NCI-H524 (cell line): ENCODE measurements around the gene CSNK2A1.

Experiments used
- DNase-seq, 2 experiments: peaks; one replicate each; lab custom pipeline; 2025; lab: John Stamatoyannopoulos, UW

Gene CSNK2A1

DNA sequence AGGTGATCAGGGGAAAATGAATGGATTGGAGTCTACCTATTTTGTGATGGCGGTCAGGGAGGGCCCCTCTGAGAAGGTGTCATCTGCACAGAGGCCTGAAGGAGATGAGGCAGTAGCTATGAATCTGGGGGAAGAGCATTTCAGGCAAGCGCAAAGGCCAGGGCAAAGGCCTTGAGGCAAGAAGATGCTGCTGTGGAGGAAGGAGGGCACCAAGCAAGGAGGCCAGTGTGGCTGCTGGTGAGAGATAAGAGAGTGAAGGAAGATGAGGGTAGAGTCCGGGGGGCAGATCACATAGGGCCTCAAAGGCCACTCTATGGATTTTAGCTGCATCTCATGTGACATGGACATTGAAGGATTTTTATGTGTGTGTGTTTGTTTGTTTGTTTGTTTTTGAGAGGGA is 20.6 kb upstream of the CSNK2A1 start:
- DNase-seq: no peak

DNA sequence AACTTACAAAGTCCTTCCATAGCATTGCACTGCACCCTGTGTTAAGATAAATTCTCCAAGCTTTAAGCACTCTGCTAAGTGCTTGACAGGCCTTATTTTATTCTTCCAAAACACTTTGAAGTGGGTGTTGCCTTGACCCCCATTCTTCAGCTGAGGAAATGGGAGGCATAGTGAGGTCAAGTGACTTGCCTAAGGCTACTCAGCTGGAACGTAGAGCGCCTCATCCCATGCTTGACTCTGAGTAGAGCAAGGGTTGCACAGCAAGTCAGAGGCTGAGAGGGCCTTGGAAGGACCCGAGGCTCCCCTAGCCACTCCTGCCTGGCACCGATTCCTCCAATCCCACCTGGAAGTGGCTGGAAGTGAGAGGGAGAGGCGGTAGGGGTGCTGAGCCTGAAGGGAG is 19.6 kb upstream of the CSNK2A1 start:
- no peak for DNase-seq

DNA sequence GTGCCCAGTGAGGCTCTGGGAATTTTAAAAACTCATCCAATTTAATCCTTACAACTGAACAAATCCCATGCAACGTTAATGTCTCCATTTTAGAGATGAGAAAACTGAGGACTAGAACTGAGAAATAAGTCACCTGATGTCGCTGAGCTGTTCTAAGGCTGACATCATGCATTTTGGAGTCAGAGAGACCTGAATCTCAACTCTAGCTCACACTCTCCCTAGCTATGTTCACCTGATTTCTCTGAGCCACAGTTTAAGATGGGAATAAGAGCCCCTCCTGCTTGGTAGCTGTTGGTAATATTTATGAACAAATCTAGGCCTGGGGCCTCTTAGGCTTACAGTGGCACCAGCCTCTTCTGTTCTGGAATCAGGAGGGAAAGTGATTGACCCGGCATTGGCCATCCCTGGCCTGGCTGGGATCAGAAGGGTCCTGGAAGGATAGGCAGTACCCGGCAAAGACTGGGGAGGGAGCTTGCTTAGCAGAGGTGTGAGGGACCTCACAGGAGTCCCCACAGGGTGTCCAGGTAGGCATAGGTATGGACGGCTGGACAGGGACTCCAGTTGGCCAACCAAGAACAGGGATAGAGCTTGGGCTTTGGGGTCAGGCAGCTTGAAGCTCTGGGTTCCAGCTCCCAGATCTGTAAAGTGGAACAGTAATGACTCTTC is 18.8 kb upstream of the CSNK2A1 start:
- no peak for DNase-seq

DNA sequence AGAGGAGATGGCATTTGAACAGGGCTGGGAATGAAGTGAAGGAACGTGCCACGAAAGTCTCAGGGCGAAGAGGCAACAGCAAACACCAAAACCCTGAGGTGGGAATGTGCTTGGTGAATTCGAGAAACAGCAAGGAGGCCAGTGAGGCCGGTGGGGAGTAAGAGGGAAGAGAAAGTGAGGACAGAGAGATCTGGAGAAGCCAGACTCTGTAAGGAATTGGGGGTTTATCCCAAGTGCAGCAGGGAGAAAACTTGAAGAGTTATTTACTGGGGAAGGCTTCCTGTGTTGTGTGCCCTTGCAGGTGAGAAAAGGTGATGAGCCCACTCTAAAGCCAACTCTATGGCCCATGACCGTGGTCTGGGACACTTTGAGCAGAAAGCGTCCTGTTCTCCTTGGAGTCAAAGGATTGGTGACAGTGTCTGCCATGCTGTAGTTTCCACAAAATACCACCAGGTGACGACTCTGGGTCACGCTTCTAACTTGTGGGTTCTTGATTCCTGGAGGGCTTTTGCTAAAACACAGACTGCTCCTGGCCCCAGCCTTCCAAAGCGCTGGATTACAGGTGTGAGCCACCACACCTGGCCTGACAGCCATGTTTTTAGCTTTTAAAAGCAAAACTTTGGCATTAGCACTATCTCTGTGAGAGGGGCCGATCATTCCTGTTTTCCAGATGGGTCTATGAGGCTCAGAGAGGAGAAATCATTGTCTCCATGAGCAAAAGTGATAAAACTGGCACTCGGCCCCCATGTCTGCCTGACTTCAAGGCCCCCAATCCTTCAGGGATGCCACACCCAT is 18.0 kb upstream of the CSNK2A1 start:
- DNase-seq: peak; percentile 81 to 89

DNA sequence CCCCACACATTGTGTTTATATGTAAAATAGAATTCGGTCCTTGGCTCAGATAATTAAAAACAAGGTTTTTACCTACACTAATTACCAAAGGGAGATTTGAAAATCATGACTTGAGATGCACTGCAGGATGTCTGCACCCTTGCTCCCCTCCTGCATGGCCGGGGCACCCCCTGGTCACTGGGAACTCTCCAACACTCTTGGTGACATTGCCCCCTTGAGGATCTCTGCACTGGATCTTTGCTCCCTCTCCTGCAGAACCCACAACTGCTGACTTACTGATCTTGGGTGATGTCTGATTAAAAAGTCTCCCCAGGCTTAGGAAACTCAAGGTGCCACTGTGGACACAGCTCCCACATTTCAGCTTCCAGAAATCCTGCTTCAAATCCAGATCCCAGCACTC is 17.1 kb upstream of the CSNK2A1 start:
- DNase-seq: peak in 1 of 2 experiments; percentile 17

DNA sequence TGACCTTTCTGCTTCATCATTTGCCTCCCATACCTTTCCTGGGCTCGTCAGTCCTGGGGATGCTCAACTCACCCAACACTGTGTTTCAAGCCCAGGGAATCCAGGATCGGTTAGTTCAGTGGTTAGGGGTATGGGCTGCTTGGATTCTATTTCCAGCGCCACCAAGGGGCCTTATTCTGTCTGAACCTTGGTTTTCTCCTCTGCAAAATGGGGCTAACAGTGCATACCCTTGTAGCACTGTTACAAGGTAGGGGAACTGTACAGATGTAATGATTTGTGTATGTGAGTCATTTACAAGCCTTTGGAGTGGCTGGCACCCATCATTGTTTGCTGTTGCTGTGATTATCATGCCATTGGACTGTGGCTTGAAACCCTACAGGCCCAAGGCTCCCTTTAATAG is 14.5 kb upstream of the CSNK2A1 start:
- no peak for DNase-seq

DNA sequence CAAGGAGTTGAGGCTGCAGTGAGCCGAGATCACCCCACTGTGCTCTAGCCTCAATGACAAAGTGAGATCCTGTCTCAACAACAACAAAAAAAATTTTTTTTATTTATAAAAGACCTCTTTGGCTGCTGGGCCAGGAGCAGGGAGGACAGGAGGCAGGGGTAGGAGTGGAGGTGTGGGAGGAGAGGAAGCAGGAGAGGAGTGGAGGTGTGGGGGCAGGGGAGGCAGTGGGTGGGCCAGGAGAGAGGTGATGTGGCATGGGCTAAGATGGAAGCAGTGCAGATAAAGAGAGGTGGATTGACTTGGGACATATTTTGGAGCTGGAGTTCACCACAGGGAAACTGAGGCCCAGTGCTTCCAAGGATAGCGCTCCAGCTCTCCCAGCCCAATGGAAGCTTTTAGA is 13.4 kb upstream of the CSNK2A1 start:
- no peak for DNase-seq

DNA sequence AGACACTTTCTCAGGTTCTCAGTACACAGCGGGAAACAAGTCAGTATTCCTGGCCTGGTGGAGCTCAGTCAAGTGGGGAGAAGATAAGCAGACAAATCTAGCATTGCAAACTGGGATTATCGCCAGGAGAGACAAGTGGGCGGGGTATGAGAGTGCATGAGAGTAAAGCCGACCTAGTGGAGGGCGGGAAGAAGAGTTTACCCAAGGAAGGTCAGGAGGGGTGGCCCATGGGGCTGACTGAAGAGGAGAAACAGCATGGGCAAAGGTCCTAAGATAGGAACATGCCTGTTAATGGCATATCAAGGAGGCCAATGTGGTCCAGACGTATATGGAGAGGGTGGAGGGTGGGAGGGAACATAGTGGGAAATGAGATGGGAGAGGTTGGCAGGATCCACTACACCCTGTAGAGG is 12.4 kb upstream of the CSNK2A1 start:
- DNase-seq: peak; percentile 40

DNA sequence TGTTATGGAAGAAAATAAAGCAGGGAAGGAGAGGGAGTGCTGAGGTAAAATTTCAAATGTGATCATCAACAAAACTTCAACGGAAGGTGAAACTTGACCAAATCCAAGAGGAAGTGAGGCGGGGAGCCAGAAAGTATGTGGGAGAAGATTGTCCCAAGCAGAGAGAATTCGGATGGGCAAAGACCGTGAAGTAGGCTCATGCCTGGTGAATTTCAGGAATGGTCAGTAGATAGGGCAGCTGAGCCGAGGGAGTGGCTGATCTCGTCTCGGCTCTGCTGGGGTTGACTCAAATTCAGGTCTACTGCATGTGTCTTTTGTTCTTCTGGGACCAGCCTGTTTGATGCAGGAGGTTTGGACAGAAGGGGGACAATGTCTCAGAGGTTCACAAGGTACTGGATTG is 7.0 kb upstream of the CSNK2A1 start:
- no peak for DNase-seq

DNA sequence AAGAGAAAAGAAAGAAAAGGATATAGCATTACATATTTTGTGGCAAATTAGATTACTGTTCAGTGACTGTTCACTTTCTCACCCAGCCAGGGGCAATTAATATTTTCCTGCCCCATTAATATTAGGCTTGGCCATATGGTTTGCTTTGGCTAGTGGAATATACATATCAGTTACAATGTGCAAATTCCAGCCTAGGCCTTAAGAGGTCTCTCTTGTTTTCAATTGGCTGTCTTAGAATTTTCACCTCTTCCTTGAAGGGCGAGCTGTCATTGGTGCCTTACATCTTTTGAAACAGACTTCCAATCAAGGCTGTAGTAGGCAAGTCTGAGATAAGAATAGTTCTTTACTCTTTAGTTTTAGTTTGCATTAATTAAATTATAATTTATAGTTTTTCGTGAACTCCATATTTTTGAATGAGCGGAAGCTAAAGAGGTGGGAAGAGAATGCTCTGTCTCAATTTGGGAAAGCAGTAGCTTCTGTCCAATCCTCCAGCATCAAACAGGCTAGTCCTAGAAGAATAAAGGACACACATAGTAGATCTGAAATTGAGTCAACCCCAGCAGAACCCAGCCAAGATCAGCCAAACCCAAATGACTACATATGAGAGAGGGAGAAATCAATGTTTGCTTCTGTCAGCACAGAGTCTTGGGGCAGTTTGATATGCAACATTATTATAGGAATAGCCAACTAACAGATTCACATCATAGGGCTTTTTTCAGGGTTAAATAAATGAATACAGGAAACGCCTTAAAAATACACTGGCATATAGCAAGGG is 6.3 kb upstream of the CSNK2A1 start:
- DNase-seq: peak; percentile 51 to 82

DNA sequence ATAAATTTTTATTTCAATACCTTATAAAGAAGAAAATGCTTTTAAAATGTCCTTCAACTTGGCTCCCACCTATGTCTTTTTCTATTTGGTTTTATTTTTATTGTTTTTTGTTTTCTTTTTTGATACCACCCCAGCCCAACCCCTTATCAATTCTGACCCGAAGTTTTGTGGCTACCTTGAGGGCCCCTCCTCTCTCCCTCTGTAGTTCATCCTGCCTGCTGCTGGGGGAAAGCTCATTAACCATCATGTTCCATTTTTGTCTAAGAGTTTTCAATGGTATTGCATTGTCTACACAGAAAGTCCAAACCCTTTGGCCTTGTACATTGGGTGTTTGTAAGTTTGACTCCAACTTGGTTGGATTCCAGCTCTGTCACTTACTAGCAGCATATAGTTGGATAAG is 5.3 kb upstream of the CSNK2A1 start:
- DNase-seq: no peak

DNA sequence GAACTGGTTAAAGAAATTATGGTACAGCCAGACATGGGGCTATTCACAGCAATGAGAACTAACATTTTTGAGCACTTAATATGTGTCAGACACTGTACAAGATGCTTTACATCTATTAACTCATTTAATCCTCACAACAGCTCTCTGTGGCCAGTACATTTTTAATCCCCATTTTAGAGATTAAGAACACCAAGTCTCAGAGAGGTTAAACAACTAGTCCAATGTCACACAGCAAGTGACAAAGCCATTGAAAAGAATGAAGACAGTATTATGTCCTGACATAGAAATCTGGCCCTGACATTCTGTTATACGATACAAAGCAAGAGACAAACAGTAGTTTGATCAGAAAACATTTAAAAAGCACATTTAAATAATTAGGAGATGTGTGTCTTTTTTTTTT is 3.8 kb upstream of the CSNK2A1 start:
- DNase-seq: no peak

DNA sequence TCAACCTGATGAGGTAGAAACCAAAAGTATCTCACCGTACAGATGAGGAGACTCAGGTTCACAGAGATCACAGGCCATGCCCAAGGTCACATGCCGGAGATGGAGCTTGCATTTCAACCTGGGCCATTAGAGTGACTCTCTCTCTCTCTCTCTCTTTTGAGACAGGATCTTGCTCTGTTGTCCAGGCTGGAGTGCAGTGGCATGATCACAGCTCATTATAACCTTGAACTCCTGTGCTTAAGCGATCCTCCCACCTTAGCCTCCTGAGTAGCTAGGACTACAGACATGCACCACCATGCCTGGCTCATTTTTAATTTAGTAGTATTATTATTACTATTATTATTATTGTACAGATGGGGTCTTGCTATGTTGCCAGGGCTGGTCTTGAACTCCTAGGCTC is 2.8 kb upstream of the CSNK2A1 start:
- DNase-seq: no peak

DNA sequence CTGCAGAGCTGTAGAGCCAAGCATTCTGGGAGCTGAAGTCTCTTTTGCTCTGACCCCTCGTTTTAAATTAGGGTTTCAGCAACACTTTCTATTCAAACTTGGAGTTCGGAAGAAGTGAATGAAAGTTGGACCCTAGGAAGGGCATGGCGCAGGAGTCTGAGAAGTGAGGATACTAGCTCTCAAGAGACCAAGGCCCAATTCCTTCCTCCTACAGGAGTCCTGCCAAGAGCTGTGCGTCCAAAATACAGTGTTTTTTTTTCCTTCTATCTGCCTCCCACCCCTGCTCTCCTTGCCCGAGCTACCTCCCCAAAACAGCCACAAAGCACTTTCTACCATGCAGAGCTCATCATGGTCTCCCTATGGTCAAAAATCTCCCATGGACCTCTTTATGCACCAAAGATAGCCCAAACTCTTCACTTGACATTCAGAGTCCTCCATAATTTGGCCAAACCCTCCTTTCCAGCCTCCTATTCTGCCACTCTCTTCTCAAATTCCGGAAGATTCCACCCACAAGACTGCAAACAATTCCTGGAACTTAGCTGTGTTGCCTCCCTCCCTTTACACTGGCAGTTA is 649 bp upstream of the CSNK2A1 start:
- DNase-seq: no peak

DNA sequence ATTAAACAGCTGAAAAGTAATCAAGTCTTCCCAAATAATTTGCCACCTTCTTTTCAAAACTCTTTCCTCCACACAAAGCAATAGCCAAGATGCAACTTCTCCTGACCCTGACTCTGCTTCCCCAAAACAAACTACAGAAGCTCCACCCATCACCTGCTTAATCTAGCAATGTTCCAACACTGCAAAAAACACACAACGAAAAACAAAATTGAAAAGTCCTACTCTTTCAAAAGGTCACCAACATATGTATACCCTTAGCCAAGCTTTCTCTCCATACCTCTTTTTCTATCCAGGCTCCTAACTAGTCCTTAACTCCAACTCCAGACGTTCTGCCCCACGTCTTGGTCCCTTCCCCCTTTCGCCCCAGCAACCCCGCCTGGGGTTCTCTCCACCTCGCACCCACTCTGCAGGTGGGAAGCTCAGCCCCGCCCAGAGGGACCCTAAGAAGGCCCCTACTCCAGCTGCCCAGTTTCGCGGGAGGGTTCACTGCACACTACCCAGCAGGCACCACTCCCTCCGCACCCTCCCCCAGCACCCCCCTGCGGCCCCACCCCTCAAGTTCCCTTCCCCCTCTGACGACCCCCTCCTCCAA is 717 bp downstream of the CSNK2A1 start:
- DNase-seq: peak in 1 of 2 experiments; percentile 54

DNA sequence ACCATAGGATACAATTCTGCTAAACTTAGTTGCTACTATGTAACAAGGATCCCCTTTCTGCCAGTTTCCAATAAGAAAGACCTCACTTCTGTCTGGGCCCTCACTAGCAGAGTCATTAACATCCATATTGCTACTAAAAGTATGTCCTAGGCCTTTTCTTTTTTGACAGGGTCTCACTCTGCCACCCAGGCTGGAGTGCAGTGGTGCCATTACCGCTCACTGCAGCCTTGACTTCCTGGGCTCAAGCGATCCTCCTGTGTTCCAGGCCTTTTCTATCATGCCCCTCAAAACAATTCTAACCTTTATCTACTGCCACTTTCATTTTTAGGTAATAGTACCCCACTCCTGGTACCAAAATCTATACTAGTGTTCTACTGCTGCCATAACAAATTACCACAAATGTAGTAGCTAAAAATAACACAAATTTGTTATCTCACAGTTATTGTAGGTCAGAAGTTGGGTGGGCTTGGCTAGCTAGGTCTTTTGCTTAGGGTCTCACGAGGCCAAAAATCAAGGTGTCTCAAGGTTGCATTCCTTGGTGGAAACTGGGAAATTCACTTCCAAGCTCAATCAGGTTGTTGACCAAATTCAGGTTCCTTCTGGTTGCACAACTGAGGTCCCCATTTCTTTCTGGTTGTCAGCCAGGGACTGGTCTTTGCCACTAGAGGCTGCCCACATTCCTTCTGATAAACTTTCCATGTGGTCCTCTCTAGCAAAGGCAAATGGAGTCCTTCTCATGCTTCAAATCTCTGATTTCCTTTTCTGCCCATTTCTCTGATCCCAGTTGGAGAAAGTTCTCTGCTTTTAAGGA is 3.0 kb downstream of the CSNK2A1 start:
- no peak for DNase-seq

DNA sequence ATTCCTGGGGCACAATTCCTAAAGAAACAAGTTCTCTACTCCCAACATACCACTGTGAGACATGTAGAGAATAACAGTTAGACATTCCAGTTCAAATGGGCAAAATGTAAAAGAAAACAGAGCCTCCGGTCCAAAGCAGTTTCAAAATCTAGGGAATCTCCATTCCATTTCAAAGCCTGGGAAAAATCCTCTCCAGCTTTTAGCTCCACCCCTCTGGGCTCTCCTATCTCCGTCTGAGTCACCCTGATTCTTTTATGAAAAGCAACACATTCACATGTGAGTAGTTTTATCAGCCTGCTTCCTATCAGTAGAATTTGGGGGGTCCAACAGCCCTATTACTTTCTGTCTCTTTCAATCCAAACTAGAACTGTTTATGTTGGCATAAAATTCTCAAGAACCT is 3.7 kb downstream of the CSNK2A1 start:
- DNase-seq: no peak

DNA sequence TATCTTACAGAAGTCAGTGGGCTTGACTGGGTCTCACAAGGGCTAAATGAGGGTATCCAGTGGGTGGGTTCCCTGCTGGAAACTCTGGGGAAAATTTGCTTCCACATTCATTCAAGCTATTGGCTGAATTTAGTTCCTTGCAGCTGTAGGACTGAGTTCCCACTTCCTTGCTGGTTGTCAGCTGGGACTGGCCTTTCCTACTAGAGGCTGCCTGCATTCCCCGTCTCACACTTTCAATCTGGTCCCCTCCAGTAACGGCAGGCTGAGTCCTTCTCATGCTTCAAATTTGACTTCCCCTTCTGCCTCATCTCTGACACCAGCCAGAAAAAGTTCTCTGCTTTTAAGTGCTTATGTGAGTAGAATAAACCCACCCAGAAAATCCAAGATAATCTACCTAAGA is 4.4 kb downstream of the CSNK2A1 start:
- no peak for DNase-seq

DNA sequence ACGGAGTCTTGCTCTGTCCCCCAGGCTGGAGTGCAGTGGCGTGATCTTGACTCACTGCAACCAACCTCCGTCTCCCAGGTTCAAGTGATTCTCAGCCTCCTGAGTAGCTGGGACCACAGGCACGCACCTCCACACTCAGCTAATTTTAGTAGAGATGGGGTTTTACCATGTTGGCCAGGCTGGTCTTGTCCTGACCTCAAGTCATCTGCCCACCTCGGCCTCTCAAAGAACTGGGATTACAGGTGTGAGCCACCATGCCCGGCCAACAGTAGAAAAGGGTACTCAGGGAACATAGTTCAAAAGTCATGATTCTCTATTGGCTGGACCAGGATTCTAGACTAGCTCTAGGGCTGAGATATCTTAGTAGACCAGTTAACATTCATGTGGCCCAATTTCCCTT is 5.6 kb downstream of the CSNK2A1 start:
- no peak for DNase-seq

DNA sequence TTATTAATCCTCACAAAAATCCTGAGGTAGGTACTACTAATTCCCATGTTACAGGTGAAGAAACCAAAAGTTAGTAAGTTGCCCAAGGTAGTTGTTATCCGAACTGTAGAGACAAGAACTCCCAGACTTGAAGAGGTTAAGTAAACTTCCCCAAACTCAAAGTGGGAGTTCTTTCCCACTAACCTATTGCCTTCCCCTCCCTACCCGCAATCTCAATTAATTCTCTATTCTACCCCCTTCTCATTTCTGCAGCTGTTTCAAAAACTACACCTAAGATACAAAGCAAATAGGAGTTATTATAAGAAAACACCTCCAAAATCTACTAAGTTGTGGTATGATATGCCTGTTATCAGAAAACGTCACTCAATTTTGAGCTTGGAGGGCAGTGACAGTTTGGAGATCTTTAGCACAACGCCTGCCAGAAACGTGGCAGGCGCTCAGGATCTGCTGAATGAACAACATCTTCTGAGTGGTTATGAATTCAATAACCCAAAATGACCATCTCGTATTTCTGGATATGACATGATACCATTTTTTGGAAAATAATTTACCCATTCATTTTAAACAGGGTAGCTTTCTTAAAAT is 7.1 kb downstream of the CSNK2A1 start:
- DNase-seq: no peak

DNA sequence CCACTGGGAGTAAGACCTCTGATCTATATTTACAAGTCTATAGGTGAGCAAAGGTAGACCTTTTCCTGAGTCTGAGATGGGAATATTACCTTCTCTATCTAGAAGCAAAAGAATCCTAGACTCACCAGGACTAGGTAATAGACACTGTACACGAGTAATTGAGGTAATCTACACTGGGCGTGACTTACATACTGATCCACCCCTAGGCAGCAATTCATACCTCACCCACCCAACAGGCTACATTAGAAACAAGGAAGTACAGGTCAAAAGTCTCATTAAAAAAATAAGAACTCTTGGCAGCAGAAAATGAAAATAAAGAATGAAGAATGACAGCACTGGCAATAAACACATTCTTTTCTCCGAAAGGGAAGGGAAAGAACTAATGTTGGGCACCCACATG is 7.6 kb downstream of the CSNK2A1 start:
- no peak for DNase-seq
